ENCODE results near the gene GABRG3. TPM values are rescaled to one million over a fixed set of nuclear protein-coding genes. Genes with fewer than 3 reads are reported as not detected.

GABRG3 gene
- total and polyA plus RNA-seq, 11 donors, result not detected

DNA sequence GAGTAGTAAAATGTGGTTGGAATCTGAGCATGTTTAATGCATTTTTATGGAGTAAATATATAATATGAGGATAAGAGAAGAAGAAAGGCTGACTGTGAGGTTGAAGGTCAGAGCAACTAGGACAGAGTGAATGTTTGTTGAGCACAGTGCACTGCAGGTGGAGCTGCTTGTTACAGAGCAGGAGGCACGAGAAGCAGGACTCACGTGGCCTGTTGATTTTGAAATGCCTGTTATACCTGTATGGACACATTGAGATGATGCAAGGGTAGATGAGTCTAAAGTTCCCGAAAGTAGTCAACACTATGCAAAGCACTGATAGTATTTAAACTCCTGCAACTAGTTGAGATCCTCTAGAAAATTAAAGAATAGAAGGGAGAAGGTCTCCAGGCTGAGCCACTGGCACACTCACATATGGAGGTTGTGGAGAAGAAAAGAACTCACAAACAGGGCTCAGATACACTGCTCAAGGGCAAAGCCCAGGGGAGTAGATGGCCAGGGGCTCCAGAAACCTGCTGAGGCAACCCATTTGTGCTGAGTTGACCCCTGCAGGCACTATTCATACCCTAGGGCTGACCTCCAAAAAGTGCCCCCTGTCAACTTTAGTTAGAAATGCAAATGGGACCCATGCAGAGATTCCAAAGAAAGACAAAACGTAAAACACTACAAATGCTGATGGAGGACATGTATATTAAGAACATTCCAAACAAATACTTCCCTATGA lies 541.5 kb downstream of the GABRG3 start:
- DNase-seq, result no peak
- Histone ChIP-seq H3K27ac (no peak overlapping the region), H3K27me3 (no peaks in the 10 kb centered on the region), H3K4me1 (no peaks in the 10 kb centered on the region), H3K36me3 (no peaks in the 10 kb centered on the region), H3K9me3 (peaks cover 0 to 28% (median 11%) of the 10 kb centered on the region in 12 donors), H3K4me3 (no peak overlapping the region)
- TF ChIP-seq POLR2A (IDR thresholded peaks at IDR 0.05), result no peak
- TF ChIP-seq, protein P1, sequence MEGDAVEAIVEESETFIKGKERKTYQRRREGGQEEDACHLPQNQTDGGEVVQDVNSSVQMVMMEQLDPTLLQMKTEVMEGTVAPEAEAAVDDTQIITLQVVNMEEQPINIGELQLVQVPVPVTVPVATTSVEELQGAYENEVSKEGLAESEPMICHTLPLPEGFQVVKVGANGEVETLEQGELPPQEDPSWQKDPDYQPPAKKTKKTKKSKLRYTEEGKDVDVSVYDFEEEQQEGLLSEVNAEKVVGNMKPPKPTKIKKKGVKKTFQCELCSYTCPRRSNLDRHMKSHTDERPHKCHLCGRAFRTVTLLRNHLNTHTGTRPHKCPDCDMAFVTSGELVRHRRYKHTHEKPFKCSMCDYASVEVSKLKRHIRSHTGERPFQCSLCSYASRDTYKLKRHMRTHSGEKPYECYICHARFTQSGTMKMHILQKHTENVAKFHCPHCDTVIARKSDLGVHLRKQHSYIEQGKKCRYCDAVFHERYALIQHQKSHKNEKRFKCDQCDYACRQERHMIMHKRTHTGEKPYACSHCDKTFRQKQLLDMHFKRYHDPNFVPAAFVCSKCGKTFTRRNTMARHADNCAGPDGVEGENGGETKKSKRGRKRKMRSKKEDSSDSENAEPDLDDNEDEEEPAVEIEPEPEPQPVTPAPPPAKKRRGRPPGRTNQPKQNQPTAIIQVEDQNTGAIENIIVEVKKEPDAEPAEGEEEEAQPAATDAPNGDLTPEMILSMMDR (IDR thresholded peaks at IDR 0.05), result no peak
- no peak for ATAC-seq
- 58 to 77% (median 67%) methylated on average over 4 of the region's 4 CpGs for WGBS, 4 donors
- intact Hi-C loops (cut with DNase I), result no loop called here

DNA sequence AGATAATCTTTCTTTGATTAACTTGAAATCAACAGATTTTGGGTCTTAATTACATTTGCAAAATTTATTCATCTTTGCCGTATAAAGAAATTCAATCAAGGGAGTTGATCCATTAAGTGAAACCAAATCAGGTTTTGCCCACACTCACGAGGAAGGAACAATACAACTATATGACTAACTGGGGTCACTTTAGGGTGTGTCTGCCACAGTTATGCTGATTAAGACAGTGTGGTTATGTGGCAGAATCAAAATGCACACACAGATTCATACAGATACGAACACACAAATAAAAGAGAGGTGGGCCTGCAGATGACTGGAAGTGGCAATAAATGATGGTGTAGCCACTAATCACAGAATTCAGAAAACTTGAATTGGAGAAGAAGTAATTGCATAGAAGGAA lies 543.5 kb downstream of the GABRG3 start:
- DNase-seq (no peak), ATAC-seq (no peak)
- intact Hi-C loops (cut with DNase I), result no loop called here
- Histone ChIP-seq H3K4me1 (no peaks in the 10 kb centered on the region), H3K9me3 (peaks cover 0 to 15% (median under 1%) of the 10 kb centered on the region in 12 donors), H3K27me3 (no peaks in the 10 kb centered on the region), H3K36me3 (no peaks in the 10 kb centered on the region), H3K4me3 (no peak overlapping the region), H3K27ac (no peak overlapping the region)
- 81 to 83% (median 82%) methylated on average over 3 of the region's 3 CpGs for WGBS, 4 donors
- TF ChIP-seq POLR2A (IDR thresholded peaks at IDR 0.05), result no peak
- TF ChIP-seq, protein P1 (IDR thresholded peaks at IDR 0.05), result no peak

DNA sequence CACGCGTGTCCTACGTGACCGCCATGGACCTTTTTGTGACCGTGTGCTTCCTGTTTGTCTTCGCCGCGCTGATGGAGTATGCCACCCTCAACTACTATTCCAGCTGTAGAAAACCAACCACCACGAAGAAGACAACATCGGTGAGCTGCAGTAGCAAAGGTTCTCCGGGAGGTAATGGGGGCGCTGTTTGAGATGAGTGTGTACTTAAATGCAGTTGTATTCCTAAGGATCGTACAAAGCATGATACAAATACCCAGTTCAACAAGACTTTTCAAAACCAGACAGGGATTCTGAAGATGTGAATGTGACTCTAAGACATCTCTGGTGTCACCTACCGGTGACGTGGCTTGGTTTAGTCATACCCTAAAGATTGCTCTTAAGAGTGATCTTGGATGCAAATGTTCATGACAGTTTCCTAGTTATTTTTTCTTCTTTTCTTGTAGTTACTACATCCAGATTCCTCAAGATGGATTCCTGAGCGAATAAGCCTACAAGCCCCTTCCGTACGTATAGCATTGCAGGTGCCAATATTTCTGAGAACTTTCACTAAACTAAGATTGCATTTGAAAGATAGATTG lies 556.6 kb downstream of the GABRG3 start:
- WGBS, 4 donors, result 75 to 89% (median 82%) methylated on average over 18 of the region's 18 CpGs

DNA sequence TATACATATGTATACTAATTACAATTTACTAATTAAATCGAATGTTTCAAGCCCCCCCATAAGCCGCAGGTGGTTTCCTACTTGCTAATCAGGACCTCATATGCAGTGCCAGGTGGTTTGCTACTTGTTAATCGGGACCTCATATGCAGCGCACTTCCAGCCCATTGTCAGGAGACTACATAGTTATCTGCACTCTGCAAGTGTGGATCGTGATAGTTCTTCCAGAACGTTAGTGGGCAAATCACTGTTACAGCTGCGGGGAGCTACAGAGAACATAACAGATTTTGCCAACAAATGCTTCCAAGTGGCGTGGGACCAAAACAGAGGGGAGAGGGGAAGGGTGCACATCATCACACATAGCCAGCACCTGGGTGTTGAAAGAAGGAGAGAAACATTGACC lies 558.4 kb downstream of the GABRG3 start:
- no peak for DNase-seq
- Histone ChIP-seq H3K27me3 (no peaks in the 10 kb centered on the region), H3K9me3 (peaks cover 0 to 10% (median 0%) of the 10 kb centered on the region in 12 donors), H3K4me3 (no peak overlapping the region), H3K4me1 (no peaks in the 10 kb centered on the region), H3K36me3 (no peaks in the 10 kb centered on the region), H3K27ac (no peak overlapping the region)
- intact Hi-C loops (cut with DNase I), result loop anchor here in 1 of 10 donors (10.0 kb wide), 1 partner anchor 275 kb away; no protein-coding TSS in a partner anchor
- TF ChIP-seq POLR2A (IDR thresholded peaks at IDR 0.05), result no peak
- TF ChIP-seq, protein P1 (IDR thresholded peaks at IDR 0.05), result no peak
- WGBS, 4 donors, result 64 to 69% (median 68%) methylated on average over 8 of the region's 8 CpGs
- no peak for ATAC-seq

More for the DNA sequence above, 556.6 kb downstream of the GABRG3 start:
- DNase-seq, result no peak
- Histone ChIP-seq H3K4me1 (no peaks in the 10 kb centered on the region), H3K9me3 (peaks cover 0 to 28% (median 5%) of the 10 kb centered on the region in 12 donors), H3K27ac (no peak overlapping the region), H3K4me3 (no peak overlapping the region), H3K27me3 (no peaks in the 10 kb centered on the region), H3K36me3 (no peaks in the 10 kb centered on the region)
- intact Hi-C loops (cut with DNase I), result loop anchor here in 1 of 10 donors (10.0 kb wide), 1 partner anchor 277 kb away; no protein-coding TSS in a partner anchor
- ATAC-seq, result no peak
- TF ChIP-seq POLR2A (IDR thresholded peaks at IDR 0.05), result no peak
- TF ChIP-seq, protein P1 (IDR thresholded peaks at IDR 0.05), result no peak

Data from heart left ventricle (tissue), 16 donors.